HepG2 (cell line): ENCODE results near the gene PFDN5. TPM values are rescaled to one million over a fixed set of nuclear protein-coding genes. Genes with fewer than 3 reads are reported as not detected.

Source experiments
- AGO2 ChIP-seq: fragments of 200-400 bp; formaldehyde crosslinking; optimal IDR thresholded peaks from 2 replicates; pipeline ENCODE3; 2017; ENCODE audit warnings: mild to moderate bottlenecking, low read depth, low read length, moderate library complexity
- CCAR2 ChIP-seq: fragments of 200-400 bp; formaldehyde crosslinking; optimal IDR thresholded peaks from 2 replicates; pipeline ENCODE3; 2018; ENCODE audit warnings: low read depth, mild to moderate bottlenecking, low read length, moderate library complexity
- EED ChIP-seq: sonication (generic); formaldehyde crosslinking; IDR thresholded peaks from 2 replicates; pipeline ENCODE4 v1.5.0; 2020; ENCODE audit warnings: mild to moderate bottlenecking, missing genetic modification reagents
- GTF2F1 ChIP-seq: fragments of 150-350 bp; IDR thresholded peaks from 2 replicates; pipeline ENCODE4 v1.6.1; 2014; ENCODE audit warnings: low read length
- HHEX ChIP-seq: IDR thresholded peaks from 2 replicates; pipeline ENCODE4 v1.6.1; 2016; ENCODE audit warnings: control low read depth
- HOXA9 ChIP-seq: sonication (generic); formaldehyde crosslinking; IDR thresholded peaks from 2 replicates; pipeline ENCODE4 v1.8.1; 2022; ENCODE audit warnings: missing genetic modification reagents, mild to moderate bottlenecking, moderate library complexity, borderline replicate concordance
- KLF13 ChIP-seq: sonication (generic); formaldehyde crosslinking; IDR thresholded peaks from 2 replicates; pipeline ENCODE4 v1.4.0; 2020; ENCODE audit warnings: mild to moderate bottlenecking, missing genetic modification reagents
- RBAK ChIP-seq: sonication (generic); formaldehyde crosslinking; IDR thresholded peaks from 2 replicates; pipeline ENCODE4 v1.5.1; 2020; ENCODE audit warnings: mild to moderate bottlenecking, missing genetic modification reagents
- SAP130 ChIP-seq: IDR thresholded peaks from 2 replicates; pipeline ENCODE4 v1.6.1; 2016; ENCODE audit warnings: low read depth
- STAT5B ChIP-seq: sonication (generic); formaldehyde crosslinking; IDR thresholded peaks from 2 replicates; pipeline ENCODE4 v1.4.0; 2020; ENCODE audit warnings: missing genetic modification reagents
- TBP ChIP-seq: sonication (generic); formaldehyde crosslinking; IDR thresholded peaks from 2 replicates; pipeline ENCODE4 v1.5.0; 2020; ENCODE audit warnings: missing genetic modification reagents
- TRIM22 ChIP-seq: fragments of 450-650 bp; IDR thresholded peaks from 2 replicates; pipeline ENCODE4 v1.6.1; 2017
- ZBTB46 ChIP-seq: sonication (generic); formaldehyde crosslinking; IDR thresholded peaks from 2 replicates; pipeline ENCODE4 v1.4.0; 2020; ENCODE audit warnings: mild to moderate bottlenecking, missing genetic modification reagents, borderline replicate concordance
- ZMAT5 ChIP-seq: sonication (generic); formaldehyde crosslinking; IDR thresholded peaks from 2 replicates; pipeline ENCODE4 v1.5.0; 2020; ENCODE audit warnings: mild to moderate bottlenecking, low read depth, missing genetic modification reagents, borderline replicate concordance
- ZNF484 ChIP-seq: sonication (generic); formaldehyde crosslinking; IDR thresholded peaks from 2 replicates; pipeline ENCODE4 v1.5.1; 2020; ENCODE audit warnings: mild to moderate bottlenecking, low read depth, missing genetic modification reagents, borderline replicate concordance
- ZNF564 ChIP-seq: sonication (generic); formaldehyde crosslinking; IDR thresholded peaks from 2 replicates; pipeline ENCODE4 v1.8.1; 2023; ENCODE audit warnings: mild to moderate bottlenecking, missing genetic modification reagents
- ZNF782 ChIP-seq: sonication (generic); formaldehyde crosslinking; IDR thresholded peaks from 2 replicates; pipeline ENCODE4 v1.4.0; 2020; ENCODE audit warnings: missing genetic modification reagents, mild to moderate bottlenecking, borderline replicate concordance
- ZNF816 ChIP-seq: sonication (generic); formaldehyde crosslinking; IDR thresholded peaks from 2 replicates; pipeline ENCODE4 v1.8.0; 2022; ENCODE audit warnings: missing genetic modification reagents, mild to moderate bottlenecking, borderline replicate concordance
- ZNF891 ChIP-seq: sonication (generic); formaldehyde crosslinking; IDR thresholded peaks from 2 replicates; pipeline ENCODE4 v1.5.0; 2020; ENCODE audit warnings: mild to moderate bottlenecking, missing genetic modification reagents
- ZZZ3 ChIP-seq: sonication (generic); formaldehyde crosslinking; IDR thresholded peaks from 2 replicates; pipeline ENCODE4 v1.4.0; 2020; ENCODE audit warnings: missing genetic modification reagents, mild to moderate bottlenecking, borderline replicate concordance
- polyA plus RNA-seq, 8 experiments: library from polyadenylated mRNA; depleted of rRNA in 3 of 8; stranded (reverse) in 7 of 8; unstranded in 1 of 8; fragments of >200 nt; fragmentation: Illumina TruSeq in 4 of 8; extraction: Trizol in 4 of 8; gene quantifications; 2 replicates each; pipeline versions ENCODE4 v1.2.1 to v1.2.3, GENCODE V29; 2011 to 2016; ENCODE audit warnings: low read depth in 4 of 8, missing spikeins in 1 of 8, mixed read lengths in 1 of 8; ENCODE audit not compliant: insufficient read depth in 1 of 8
- total RNA-seq, 5 experiments: library from RNA; depleted of rRNA; stranded (reverse); fragments of >200 nt; fragmentation: Illumina TruSeq; extraction: Trizol; gene quantifications; 2 replicates each; pipeline ENCODE4 v1.2.3, GENCODE V29; 2016; ENCODE audit warnings: low read depth in 1 of 5
- TF ChIP-seq, protein P1 (sequence below): IDR thresholded peaks from 2 replicates; pipeline ENCODE4 v1.6.1; 2016; ENCODE audit warnings: low read depth, borderline replicate concordance
- TF ChIP-seq, protein P2 (sequence below): sonication (generic); formaldehyde crosslinking; IDR thresholded peaks from 2 replicates; pipeline ENCODE4 v1.8.0; 2022; ENCODE audit warnings: missing genetic modification reagents, mild to moderate bottlenecking, inconsistent platforms, borderline replicate concordance

PFDN5 gene
- total and polyA plus RNA-seq, 2 of the 13 experiments (the other 11 are each of a cell fraction or from before 2014, with no cell fraction given) = 449 to 462 TPM

DNA sequence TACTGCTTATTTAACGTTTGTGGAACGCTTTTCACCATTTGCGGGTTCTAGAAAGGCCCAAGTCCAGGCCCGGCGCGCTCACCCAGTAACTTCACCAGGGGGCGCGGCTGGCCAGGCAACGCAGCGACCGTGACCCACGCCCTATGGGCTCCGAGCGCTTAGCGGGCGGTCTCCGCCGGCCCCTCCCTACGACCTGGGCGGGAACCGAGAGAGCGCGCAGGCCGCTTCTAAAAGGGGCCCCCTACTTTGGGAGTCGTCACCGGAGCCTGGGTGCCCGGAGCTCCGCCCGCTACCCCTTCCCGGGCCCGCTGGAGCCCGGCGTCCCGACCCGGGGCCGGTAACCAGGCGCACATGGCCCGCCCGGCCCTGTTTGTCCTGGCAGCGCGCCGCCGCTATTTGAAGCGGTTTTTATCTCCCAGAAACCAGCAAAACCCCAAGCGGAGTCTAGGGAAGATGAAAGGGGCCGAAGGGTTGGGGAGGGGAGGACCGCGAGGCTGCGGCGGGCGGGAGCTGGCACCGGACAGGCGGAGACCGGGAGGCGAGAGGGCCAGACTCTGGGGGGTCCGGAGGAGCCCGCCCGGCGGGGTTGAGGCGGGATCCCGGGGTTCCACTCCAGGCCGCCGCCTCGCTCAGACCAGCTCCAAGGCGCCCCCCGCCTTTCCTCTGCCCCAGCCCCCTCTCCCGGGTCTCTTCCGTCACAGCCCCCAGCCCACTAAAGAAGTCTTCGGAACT, 29.6 kb downstream of the PFDN5 start (continued):
- TF ChIP-seq ZMAT5 (CRISPR knock-in tag) (no peak), TBP (CRISPR knock-in tag) (no peak), AGO2 (peak; percentile 43), CCAR2 (no peak), RBAK (no peak), GTF2F1 (no peak), ZNF484 (no peak), SAP130 (CRISPR knock-in tag) (peak; percentile 87), ZNF816 (CRISPR knock-in tag) (0 out of 2 replicates have a peak, but pooled peaks have one; percentile 54), HOXA9 (CRISPR knock-in tag) (no peak), EED (CRISPR knock-in tag) (peak; percentile 76; the same call in 1 of the 2 replicates), ZBTB46 (no peak), TRIM22 (no peak), ZNF564 (peak; percentile 63), HHEX (CRISPR knock-in tag) (no peak), ZNF891 (CRISPR knock-in tag) (no peak), ZNF782 (CRISPR knock-in tag) (peak; percentile 55; the same call in 1 of the 2 replicates), ZZZ3 (CRISPR knock-in tag) (no peak; the same call in 1 of the 2 replicates), KLF13 (no peak), STAT5B (CRISPR knock-in tag) (no peak)
- TF ChIP-seq, protein P1, sequence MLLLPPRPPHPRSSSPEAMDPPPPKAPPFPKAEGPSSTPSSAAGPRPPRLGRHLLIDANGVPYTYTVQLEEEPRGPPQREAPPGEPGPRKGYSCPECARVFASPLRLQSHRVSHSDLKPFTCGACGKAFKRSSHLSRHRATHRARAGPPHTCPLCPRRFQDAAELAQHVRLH (CRISPR knock-in tag) = peak; percentile 85; the same call in 1 of the 2 replicates
- TF ChIP-seq, protein P2, sequence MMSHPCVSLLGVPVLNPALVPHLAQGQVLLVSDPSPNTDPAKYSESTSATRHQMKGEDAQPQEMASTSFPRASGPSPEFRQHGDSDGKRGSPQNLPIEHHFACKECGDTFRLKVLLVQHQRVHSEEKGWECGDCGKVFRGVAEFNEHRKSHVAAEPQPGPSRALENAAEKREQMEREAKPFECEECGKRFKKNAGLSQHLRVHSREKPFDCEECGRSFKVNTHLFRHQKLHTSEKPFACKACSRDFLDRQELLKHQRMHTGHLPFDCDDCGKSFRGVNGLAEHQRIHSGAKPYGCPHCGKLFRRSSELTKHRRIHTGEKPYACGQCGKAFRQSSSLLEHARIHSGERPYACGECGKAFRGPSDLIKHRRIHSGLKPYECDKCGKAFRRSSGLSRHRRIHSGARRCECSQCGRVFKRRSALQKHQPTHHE = peak; percentile 90; the same call in 1 of the 2 replicates
